ENCODE measurements around the gene AMH. TPM values are rescaled to one million over a fixed set of nuclear protein-coding genes. Genes with fewer than 3 reads are reported as not detected.
A peak's percentile ranks its signal among the peaks of the same experiment; 100 is the strongest.

AMH gene
- total and polyA plus RNA-seq, 2 of the 13 experiments (the other 11 are each of a cell fraction or from before 2014, with no cell fraction given) = 0.03 to 0.18 TPM

- TF ChIP-seq ZNF570 (CRISPR knock-in tag; IDR thresholded peaks at IDR 0.05; ENCODE audit: borderline replicate concordance) = no peak
- TF ChIP-seq PHF8 (CRISPR knock-in tag; IDR thresholded peaks at IDR 0.05) = peak; percentile 30; the same call in 1 of the 2 replicates
- no peak for TF ChIP-seq ZSCAN12 (CRISPR knock-in tag; IDR thresholded peaks at IDR 0.05)
- TF ChIP-seq ZNF224 (CRISPR knock-in tag; IDR thresholded peaks at IDR 0.05) = no peak
- TF ChIP-seq, protein P1, sequence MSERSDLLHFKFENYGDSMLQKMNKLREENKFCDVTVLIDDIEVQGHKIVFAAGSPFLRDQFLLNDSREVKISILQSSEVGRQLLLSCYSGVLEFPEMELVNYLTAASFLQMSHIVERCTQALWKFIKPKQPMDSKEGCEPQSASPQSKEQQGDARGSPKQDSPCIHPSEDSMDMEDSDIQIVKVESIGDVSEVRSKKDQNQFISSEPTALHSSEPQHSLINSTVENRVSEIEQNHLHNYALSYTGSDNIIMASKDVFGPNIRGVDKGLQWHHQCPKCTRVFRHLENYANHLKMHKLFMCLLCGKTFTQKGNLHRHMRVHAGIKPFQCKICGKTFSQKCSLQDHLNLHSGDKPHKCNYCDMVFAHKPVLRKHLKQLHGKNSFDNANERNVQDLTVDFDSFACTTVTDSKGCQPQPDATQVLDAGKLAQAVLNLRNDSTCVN (CRISPR knock-in tag; IDR thresholded peaks at IDR 0.05; ENCODE audit: borderline replicate concordance) = no peak
- TF ChIP-seq SNAPC2 (CRISPR knock-in tag; IDR thresholded peaks at IDR 0.05) = no peak
- TF ChIP-seq ZNF24 (IDR thresholded peaks at IDR 0.05) = no peak
- TF ChIP-seq ZNF879 (CRISPR knock-in tag; IDR thresholded peaks at IDR 0.05) = no peak
- TF ChIP-seq MBD4 (IDR thresholded peaks at IDR 0.05; ENCODE audit: borderline replicate concordance, low read length) = no peak
- TF ChIP-seq, protein P2, sequence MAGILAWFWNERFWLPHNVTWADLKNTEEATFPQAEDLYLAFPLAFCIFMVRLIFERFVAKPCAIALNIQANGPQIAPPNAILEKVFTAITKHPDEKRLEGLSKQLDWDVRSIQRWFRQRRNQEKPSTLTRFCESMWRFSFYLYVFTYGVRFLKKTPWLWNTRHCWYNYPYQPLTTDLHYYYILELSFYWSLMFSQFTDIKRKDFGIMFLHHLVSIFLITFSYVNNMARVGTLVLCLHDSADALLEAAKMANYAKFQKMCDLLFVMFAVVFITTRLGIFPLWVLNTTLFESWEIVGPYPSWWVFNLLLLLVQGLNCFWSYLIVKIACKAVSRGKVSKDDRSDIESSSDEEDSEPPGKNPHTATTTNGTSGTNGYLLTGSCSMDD (CRISPR knock-in tag; IDR thresholded peaks at IDR 0.05) = peak; percentile 60; the same call in 1 of the 2 replicates
- TF ChIP-seq CHD2 (IDR thresholded peaks at IDR 0.05; ENCODE audit: low read depth, low read length) = no peak
- TF ChIP-seq ZNF773 (CRISPR knock-in tag; IDR thresholded peaks at IDR 0.05; ENCODE audit: borderline replicate concordance) = 0 out of 2 replicates have a peak, but pooled peaks have one; percentile 70
- TF ChIP-seq AKNA (CRISPR knock-in tag; IDR thresholded peaks at IDR 0.05; ENCODE audit: borderline replicate concordance) = no peak
- TF ChIP-seq NFRKB (IDR thresholded peaks at IDR 0.05) = no peak
- TF ChIP-seq ZNF562 (CRISPR knock-in tag; IDR thresholded peaks at IDR 0.05; ENCODE audit: borderline replicate concordance) = no peak
- no peak for TF ChIP-seq ZNF282 (IDR thresholded peaks at IDR 0.05; ENCODE audit: partially characterized antibody)
- 0 out of 2 replicates have a peak, but pooled peaks have one; percentile 13 for TF ChIP-seq ZFYVE20 (CRISPR knock-in tag; IDR thresholded peaks at IDR 0.05; ENCODE audit: borderline replicate concordance, low read depth)
- no peak for TF ChIP-seq RARA (CRISPR knock-in tag; IDR thresholded peaks at IDR 0.05)
- TF ChIP-seq HDAC2 (CRISPR knock-in tag; IDR thresholded peaks at IDR 0.05) = no peak
- TF ChIP-seq ZHX1 (CRISPR knock-in tag; IDR thresholded peaks at IDR 0.05; ENCODE audit: low read depth) = no peak
Measured at GRCh38 chr19:2252797-2253105, 3.6 kb downstream of the AMH start (continued).

All from HepG2 (cell line).